ENCODE data around the gene VCL. TPM values are rescaled to one million over a fixed set of nuclear protein-coding genes. Genes with fewer than 3 reads are reported as not detected.

Gene VCL
- total and polyA plus RNA-seq, 9 of the 15 experiments (the other 6 are each of a cell fraction or from before 2014, with no cell fraction given): 29.8 to 186 (median 76.4) TPM

DNA sequence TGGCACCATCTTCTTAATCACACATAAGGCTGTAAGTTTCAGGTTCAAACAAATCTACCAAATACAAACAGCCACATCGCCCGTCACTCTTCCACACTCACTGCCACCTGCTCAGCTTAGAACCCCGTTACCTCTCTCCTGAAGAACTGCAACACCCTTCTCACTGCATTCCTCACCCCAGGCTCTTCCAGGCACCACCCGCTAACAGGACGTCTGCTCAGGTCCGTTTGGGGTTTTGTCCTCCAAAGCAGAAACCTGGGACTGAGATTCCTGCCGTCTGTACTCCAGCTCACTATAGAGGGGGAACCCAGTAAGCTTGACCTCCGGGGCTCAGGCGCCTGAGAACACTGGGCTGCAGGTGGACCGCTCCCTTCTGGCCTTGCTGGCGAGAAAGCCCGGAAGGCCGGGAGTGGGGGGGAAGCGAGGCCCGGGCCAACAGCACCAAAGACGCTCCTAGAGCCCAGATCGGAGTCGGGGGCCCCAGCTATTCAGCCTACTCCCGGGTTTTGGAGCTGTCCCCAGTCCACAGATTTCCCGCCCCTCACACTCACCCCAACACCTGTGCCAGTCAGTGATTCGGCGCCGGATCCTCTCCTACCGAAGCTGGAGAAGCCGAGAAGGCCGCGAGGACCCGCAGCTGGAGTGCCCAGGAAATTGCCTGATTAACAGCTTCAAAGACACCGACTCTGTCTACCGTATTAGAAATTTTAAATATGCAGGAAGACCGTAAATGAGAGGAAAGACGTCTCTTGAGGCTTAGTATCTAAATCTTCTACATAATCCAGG is 152.5 kb downstream of the VCL start, which contains the start of gene AP3M1 (continued):
- TF ChIP-seq, protein P1, sequence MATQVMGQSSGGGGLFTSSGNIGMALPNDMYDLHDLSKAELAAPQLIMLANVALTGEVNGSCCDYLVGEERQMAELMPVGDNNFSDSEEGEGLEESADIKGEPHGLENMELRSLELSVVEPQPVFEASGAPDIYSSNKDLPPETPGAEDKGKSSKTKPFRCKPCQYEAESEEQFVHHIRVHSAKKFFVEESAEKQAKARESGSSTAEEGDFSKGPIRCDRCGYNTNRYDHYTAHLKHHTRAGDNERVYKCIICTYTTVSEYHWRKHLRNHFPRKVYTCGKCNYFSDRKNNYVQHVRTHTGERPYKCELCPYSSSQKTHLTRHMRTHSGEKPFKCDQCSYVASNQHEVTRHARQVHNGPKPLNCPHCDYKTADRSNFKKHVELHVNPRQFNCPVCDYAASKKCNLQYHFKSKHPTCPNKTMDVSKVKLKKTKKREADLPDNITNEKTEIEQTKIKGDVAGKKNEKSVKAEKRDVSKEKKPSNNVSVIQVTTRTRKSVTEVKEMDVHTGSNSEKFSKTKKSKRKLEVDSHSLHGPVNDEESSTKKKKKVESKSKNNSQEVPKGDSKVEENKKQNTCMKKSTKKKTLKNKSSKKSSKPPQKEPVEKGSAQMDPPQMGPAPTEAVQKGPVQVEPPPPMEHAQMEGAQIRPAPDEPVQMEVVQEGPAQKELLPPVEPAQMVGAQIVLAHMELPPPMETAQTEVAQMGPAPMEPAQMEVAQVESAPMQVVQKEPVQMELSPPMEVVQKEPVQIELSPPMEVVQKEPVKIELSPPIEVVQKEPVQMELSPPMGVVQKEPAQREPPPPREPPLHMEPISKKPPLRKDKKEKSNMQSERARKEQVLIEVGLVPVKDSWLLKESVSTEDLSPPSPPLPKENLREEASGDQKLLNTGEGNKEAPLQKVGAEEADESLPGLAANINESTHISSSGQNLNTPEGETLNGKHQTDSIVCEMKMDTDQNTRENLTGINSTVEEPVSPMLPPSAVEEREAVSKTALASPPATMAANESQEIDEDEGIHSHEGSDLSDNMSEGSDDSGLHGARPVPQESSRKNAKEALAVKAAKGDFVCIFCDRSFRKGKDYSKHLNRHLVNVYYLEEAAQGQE (IDR thresholded peaks at IDR 0.05; ENCODE audit: borderline replicate concordance): no peak
- TF ChIP-seq, protein P1 (CRISPR knock-in tag; IDR thresholded peaks at IDR 0.05; ENCODE audit: low read depth): peak; percentile 72; the same call in 1 of the 2 replicates
- TF ChIP-seq ZNF76 (CRISPR knock-in tag; IDR thresholded peaks at IDR 0.05; ENCODE audit: borderline replicate concordance) (no peak), PHF8 (IDR thresholded peaks at IDR 0.05; ENCODE audit: borderline replicate concordance, low read length) (peak; percentile 58), XRCC4 (IDR thresholded peaks at IDR 0.05; ENCODE audit: extremely low read depth, insufficient read depth, insufficient read length) (no peak), GABPA (tag; conservative IDR thresholded peaks at IDR 0.05; ENCODE audit: low read depth) (peak; percentile 68), NR4A1 (CRISPR knock-in tag; IDR thresholded peaks at IDR 0.05) (0 out of 2 replicates have a peak, but pooled peaks have one; percentile 12), NR4A1 (tag; IDR thresholded peaks at IDR 0.05) (no peak), MAZ (CRISPR knock-in tag; conservative IDR thresholded peaks at IDR 0.05 in 1 of 2, IDR thresholded peaks at IDR 0.05 in 1 of 2) (peak in 1 of 2 experiments; percentile 71; a peak in 3 of 4 replicates), TAF9B (IDR thresholded peaks at IDR 0.05; ENCODE audit: partially characterized antibody) (peak; percentile 77), SIN3B (IDR thresholded peaks at IDR 0.05; ENCODE audit: low read depth) (peak; percentile 55; the same call in 1 of the 2 replicates), SREBF1 (IDR thresholded peaks at IDR 0.05; ENCODE audit: borderline replicate concordance, low read depth, low read length) (peak; percentile 34; the same call in 1 of the 2 replicates), POLR2H (tag; IDR thresholded peaks at IDR 0.05; ENCODE audit: low read depth) (peak; percentile 64; the same call in 1 of the 2 replicates), RCOR1 (IDR thresholded peaks at IDR 0.05; ENCODE audit: borderline replicate concordance in 1 of 2, low read depth in 2 of 2, low read length in 2 of 2) (peak; percentile 34 to 49; a peak in 2 of 4 replicates), TCF7L2 (IDR thresholded peaks at IDR 0.05; ENCODE audit: low read depth, low read length) (peak; percentile 93), MBD2 (IDR thresholded peaks at IDR 0.05; ENCODE audit: borderline replicate concordance, low read depth) (peak; percentile 59; the same call in 1 of the 2 replicates), ZNF316 (IDR thresholded peaks at IDR 0.05) (no peak), LEF1 (IDR thresholded peaks at IDR 0.05) (0 out of 2 replicates have a peak, but pooled peaks have one; percentile 19)
- TF ChIP-seq, protein P2, sequence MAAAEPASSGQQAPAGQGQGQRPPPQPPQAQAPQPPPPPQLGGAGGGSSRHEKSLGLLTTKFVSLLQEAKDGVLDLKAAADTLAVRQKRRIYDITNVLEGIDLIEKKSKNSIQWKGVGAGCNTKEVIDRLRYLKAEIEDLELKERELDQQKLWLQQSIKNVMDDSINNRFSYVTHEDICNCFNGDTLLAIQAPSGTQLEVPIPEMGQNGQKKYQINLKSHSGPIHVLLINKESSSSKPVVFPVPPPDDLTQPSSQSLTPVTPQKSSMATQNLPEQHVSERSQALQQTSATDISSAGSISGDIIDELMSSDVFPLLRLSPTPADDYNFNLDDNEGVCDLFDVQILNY (CRISPR knock-in tag; IDR thresholded peaks at IDR 0.05): peak; percentile 35; the same call in 1 of the 2 replicates

Measured in K562 (cell line).